GM12892 (cell line): ENCODE measurements around the gene NUCB2. TPM values are rescaled to one million over a fixed set of nuclear protein-coding genes. Genes with fewer than 3 reads are reported as not detected.
"Not testable (repeated sequence)": the region's sequence is repeated elsewhere in the genome, so short reads cannot be mapped to it uniquely, and the experiment has no call there.

Experiments
- DNase-seq: peaks from one replicate; pipeline ENCODE4 v3.0.0; 2011; ENCODE audit not compliant: insufficient read length
- FAIRE-seq: peaks from 2 replicates; lab custom pipeline; 2011; peaks lifted over from hg19 to GRCh38; lab: Jason Lieb, UNC
- POLR2A ChIP-seq: IDR thresholded peaks from 2 replicates; pipeline ENCODE4 v1.6.1; 2011; ENCODE audit warnings: low read depth, low read length, control low read depth
- POLR2AphosphoS5 ChIP-seq: IDR thresholded peaks from 2 replicates; pipeline ENCODE4 v1.6.1; 2011; ENCODE audit warnings: low read depth, low read length, control low read depth
- TAF1 ChIP-seq: IDR thresholded peaks from 2 replicates; pipeline ENCODE4 v1.6.1; 2011; ENCODE audit warnings: low read depth, mild to moderate bottlenecking, control low read depth, low read length, borderline replicate concordance
- polyA plus RNA-seq: library from polyadenylated mRNA; unstranded; fragments of >200 nt; gene quantifications from one replicate; pipeline ENCODE4 v1.2.1, GENCODE V29; 2012; ENCODE audit warnings: missing spikeins, inconsistent platforms; ENCODE audit not compliant: missing spikeins

The NUCB2 gene
- polyA plus RNA-seq = 38.0 TPM

GRCh38 chr11:17276236-17277023 is at the start of gene NUCB2:
NUCB2 (plus strand) TSS chr11:17276739; CDS start chr11:17295324, 18,585 bp downstream.
- TF ChIP-seq POLR2AphosphoS5 (peak; percentile 50; the same call in 1 of the 2 replicates), POLR2A (peak; percentile 81), TAF1 (0 out of 2 replicates have a peak, but pooled peaks have one; percentile 14)
- FAIRE-seq (peak; percentile 99), DNase-seq (peak; percentile 91)

- not testable (repeated sequence) for DNase-seq, FAIRE-seq
Observed at GRCh38 chr11:17228186-17228925, 48.2 kb upstream of the NUCB2 start.

DNA sequence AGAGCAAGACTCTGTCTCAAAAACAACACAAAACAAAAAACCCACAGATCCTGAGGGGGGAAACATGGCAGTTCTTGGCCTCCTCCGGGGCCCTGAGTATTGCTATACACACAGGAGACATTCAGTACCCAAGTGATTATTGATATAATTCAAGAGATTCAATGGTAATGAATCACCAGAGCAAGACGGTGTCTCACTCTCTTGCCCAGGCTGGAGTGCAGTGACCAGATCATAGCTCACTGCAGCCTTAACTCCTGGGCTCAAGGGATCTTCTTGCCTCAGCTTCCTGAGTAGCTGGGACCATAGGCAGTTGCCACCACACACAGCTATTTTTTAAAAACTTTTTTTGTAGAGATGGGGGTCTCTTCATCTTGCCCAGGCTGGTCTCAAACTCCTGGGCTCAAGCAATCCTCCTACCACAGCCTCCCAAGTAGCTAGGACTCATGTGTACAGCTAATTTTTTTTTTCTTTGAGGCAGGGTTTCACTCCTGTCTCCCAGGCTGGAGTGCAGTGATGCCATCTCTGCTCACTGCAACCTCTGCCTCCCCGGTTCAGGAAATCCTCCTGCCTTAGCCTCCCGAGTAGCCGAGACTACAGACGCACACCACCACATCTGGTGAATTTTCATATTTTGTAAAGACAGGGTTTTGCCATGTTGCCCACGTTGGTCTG is 46.9 kb upstream of the NUCB2 start:
- DNase-seq (no peak), FAIRE-seq (no peak)
- no peak for TF ChIP-seq POLR2A
- no peak for TF ChIP-seq TAF1
- no peak for TF ChIP-seq POLR2AphosphoS5

- TF ChIP-seq TAF1 (no peak), POLR2A (no peak)
- DNase-seq (no peak), FAIRE-seq (peak; percentile 74)
Observed at GRCh38 chr11:17230867-17231851, 45.4 kb upstream of the NUCB2 start.

DNA sequence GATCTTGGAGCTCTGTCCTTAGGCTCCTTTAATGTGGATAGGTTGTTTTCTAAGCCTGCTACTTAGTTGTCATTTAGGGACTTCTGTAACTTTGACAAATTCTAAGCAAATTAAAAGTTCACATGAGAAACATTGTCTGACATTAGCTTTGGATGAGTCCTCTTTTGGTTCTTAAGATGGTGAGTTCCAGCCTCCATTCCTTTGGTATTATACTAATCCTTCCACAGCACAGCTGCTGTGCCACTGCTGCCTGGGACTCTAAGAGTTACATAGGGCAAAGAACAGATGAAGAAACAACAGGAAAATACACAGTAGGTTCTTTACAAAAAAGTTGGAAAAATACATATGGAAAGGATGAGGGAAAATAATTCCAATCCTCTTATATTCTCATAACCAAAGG is 43.4 kb upstream of the NUCB2 start:
- DNase-seq (no peak), FAIRE-seq (no peak)
- TF ChIP-seq POLR2A (no peak), POLR2AphosphoS5 (no peak), TAF1 (no peak)

GRCh38 chr11:17238377-17238776 is 38.2 kb upstream of the NUCB2 start:
- DNase-seq (no peak), FAIRE-seq (no peak)
- TF ChIP-seq TAF1 = no peak
- no peak for TF ChIP-seq POLR2AphosphoS5
- TF ChIP-seq POLR2A = no peak

DNA sequence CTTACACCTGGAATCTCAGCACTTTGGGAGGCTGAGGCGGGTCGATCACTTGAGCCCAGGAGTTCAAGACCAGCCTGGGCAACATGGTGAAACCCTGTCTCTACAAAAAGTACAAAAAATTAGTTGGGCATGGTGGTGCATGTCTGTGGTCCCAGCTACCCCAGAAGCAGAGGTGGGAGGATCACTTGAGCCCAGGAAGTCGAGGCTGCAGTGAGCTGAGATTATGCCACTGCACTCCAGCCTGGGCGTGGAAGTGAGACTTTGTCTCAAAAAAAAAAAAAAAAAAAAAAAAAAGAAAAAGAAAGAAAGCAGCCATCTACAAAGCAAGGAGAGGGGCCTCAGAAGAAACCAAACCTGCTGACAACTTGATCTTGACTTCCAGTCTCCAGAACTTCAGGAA is 36.6 kb upstream of the NUCB2 start:
- not testable (repeated sequence) for FAIRE-seq

DNA sequence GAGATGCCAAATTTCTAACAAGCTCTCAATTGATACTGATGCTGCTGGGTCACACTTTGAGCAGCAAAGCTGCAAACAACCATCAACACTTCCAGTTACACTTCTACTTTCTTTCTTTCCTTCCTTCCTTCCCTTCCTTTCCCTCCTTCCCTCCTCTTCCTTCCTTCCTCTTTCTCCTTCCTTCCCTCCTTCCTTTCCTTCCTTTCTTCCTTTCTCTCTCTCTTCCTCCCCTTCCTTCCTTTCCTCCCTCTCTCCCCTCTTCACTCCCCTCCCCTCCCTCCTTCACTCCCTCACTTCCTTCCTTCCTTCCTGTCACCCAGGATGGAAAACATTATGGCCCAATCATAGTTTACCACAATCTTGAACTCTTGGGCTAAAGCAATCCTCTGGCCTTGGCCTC is 35.8 kb upstream of the NUCB2 start:
- DNase-seq = no peak
- FAIRE-seq = no peak
- TF ChIP-seq POLR2A (no peak), TAF1 (no peak), POLR2AphosphoS5 (no peak)

More for the DNA sequence above, 36.6 kb upstream of the NUCB2 start:
- not testable (repeated sequence) for DNase-seq

GRCh38 chr11:17242954-17243353 is 33.6 kb upstream of the NUCB2 start:
- not testable (repeated sequence) for FAIRE-seq, DNase-seq

DNA sequence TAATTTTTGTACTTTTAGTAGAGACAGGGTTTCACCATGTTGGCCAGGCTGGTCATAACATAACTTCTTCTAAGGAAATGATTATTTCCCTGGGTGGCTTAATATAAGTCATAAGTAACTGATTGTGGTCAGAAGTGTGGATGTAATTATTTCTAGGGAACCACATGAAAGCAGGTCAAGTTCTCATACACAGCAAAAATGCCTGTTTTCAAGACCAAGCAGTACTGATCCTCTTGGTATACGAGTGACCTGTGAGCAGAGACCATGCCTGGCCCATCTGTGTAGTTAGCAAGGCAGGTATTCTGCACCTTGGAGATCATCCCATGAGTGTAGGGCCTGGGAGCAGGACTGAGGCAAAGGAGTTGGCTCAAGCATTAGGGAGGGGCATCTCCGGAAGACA is 32.5 kb upstream of the NUCB2 start:
- TF ChIP-seq POLR2A (no peak), TAF1 (no peak), POLR2AphosphoS5 (no peak)
- no peak for FAIRE-seq
- DNase-seq = no peak

- TF ChIP-seq POLR2A = no peak
- no peak for TF ChIP-seq TAF1
- no peak for TF ChIP-seq POLR2AphosphoS5
- FAIRE-seq (no peak), DNase-seq (no peak)
Observed at GRCh38 chr11:17250561-17251350, 25.8 kb upstream of the NUCB2 start.
